ENCODE results near the gene KLHDC4.
"Not testable (repeated sequence)": the region's sequence is repeated elsewhere in the genome, so short reads cannot be mapped to it uniquely, and the experiment has no call there.

KLHDC4 gene

DNA sequence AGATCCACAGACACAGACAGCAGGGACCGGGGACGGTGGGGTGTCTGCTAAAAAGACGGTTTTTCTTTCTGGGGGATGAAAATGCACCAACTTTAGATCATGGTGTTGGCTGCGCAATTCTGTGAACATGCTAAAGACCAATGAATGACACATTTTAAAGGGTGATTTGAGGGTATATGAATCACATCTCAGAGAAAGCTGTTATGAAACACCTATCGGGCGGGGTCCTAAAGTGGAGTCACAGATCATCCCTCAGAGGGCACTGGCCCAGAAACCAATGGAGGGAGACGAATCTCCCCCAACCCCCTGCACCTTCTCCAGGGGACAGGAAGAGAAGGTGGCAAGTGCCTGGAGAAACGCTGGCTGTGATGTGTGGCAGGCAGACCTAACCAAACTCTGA lies 26.0 kb downstream of the KLHDC4 start:
- TF ChIP-seq POLR2A (IDR thresholded peaks at IDR 0.05; ENCODE audit: low read depth, low read length) (no peak), POU2F2 (IDR thresholded peaks at IDR 0.05; ENCODE audit: low read depth, low read length) (no peak), PAX5 (IDR thresholded peaks at IDR 0.05; ENCODE audit: insufficient read depth, low read length, severe bottlenecking) (no peak), POLR2AphosphoS5 (IDR thresholded peaks at IDR 0.05; ENCODE audit: low read depth, low read length) (no peak)

DNA sequence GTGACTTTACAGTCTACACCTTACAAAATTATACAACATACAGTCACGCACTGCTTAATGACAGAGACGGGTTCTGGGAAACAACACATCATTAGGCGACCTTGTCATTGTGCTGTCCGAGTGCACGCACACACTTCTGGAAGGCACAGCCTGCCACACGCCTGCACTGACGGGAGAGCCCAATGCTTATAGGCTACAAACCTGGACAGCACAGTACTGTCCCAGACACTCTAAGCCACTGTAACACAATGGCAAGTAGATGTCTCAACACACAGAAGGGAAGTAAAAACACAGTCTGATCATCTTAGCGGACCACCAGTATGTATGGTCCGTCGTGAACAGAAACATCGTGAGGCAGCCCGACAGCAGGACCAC lies 29.8 kb downstream of the KLHDC4 start:
- DNase-seq (ENCODE audit: insufficient read length, low spot score) (no peak), FAIRE-seq (no peak)
- no peak for TF ChIP-seq POLR2AphosphoS5 (IDR thresholded peaks at IDR 0.05; ENCODE audit: low read depth, low read length)
- no peak for TF ChIP-seq SPI1 (IDR thresholded peaks at IDR 0.05; ENCODE audit: low read depth, low read length)
- no peak for TF ChIP-seq TAF1 (IDR thresholded peaks at IDR 0.05; ENCODE audit: low read depth, low read length)
- no peak for TF ChIP-seq POU2F2 (IDR thresholded peaks at IDR 0.05; ENCODE audit: low read depth, low read length)
- TF ChIP-seq PAX5 (IDR thresholded peaks at IDR 0.05; ENCODE audit: insufficient read depth, low read length, severe bottlenecking) = no peak
- no peak for TF ChIP-seq POLR2A (IDR thresholded peaks at IDR 0.05; ENCODE audit: low read depth, low read length)

More for the DNA sequence above, 26.0 kb downstream of the KLHDC4 start:
- DNase-seq (ENCODE audit: insufficient read length, low spot score) (no peak), FAIRE-seq (no peak)

- FAIRE-seq (no peak), DNase-seq (ENCODE audit: insufficient read length, low spot score) (no peak)
- TF ChIP-seq SPI1 (IDR thresholded peaks at IDR 0.05; ENCODE audit: low read depth, low read length) (no peak), POLR2A (IDR thresholded peaks at IDR 0.05; ENCODE audit: low read depth, low read length) (no peak), PAX5 (IDR thresholded peaks at IDR 0.05; ENCODE audit: insufficient read depth, low read length, severe bottlenecking) (no peak), POU2F2 (IDR thresholded peaks at IDR 0.05; ENCODE audit: low read depth, low read length) (no peak), POLR2AphosphoS5 (IDR thresholded peaks at IDR 0.05; ENCODE audit: low read depth, low read length) (no peak), TAF1 (IDR thresholded peaks at IDR 0.05; ENCODE audit: low read depth, low read length) (no peak)
Measured at GRCh38 chr16:87735270-87736007, 30.3 kb downstream of the KLHDC4 start.

GRCh38 chr16:87734644-87735043 lies 31.1 kb downstream of the KLHDC4 start:
- DNase-seq (ENCODE audit: insufficient read length, low spot score) (no peak), FAIRE-seq (no peak)
- TF ChIP-seq POLR2A (IDR thresholded peaks at IDR 0.05; ENCODE audit: low read depth, low read length) = no peak
- no peak for TF ChIP-seq PAX5 (IDR thresholded peaks at IDR 0.05; ENCODE audit: insufficient read depth, low read length, severe bottlenecking)
- TF ChIP-seq POLR2AphosphoS5 (IDR thresholded peaks at IDR 0.05; ENCODE audit: low read depth, low read length) = no peak
- TF ChIP-seq TAF1 (IDR thresholded peaks at IDR 0.05; ENCODE audit: low read depth, low read length) = no peak
- TF ChIP-seq POU2F2 (IDR thresholded peaks at IDR 0.05; ENCODE audit: low read depth, low read length) = no peak
- TF ChIP-seq SPI1 (IDR thresholded peaks at IDR 0.05; ENCODE audit: low read depth, low read length) = no peak

DNA sequence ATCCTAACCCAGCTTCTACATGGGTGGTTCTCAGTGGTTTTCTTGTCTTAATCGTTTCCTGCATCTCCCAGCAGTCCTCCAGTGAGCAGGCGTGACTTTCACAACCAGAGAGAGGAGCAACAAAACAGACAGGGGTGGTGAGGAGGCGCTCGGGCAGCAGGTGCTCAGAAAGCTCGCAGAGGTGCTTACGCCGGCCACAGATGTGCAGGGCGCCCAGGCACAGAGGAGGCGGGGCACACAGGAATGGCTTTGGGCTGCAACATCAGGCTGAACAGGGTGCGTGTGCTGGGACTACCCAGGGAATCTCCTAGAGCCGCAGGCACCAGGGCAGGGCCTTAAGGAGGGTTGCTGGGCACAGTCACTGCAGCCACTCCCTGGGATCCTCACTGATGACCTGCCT lies 32.6 kb downstream of the KLHDC4 start:
- DNase-seq (ENCODE audit: insufficient read length, low spot score) (no peak), FAIRE-seq (no peak)
- no peak for TF ChIP-seq PAX5 (IDR thresholded peaks at IDR 0.05; ENCODE audit: insufficient read depth, low read length, severe bottlenecking)

DNA sequence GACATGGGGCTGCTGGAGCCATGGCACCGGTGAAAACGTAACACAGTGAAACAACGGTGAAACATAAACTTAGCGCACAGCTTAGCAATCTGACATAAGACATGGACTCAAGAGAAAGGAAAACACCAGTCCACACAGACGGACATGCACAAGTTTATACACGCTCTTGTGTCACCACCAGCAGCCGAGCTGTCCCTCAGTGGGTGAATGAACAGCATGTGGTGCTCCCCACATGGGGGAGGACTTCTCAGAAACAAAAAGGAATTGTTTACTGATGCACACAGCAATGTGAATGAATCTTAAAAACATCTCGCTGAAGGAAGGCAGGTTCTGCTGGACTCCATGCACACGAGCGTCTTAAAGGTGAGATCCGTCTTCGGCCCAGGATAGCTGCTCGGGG lies 34.2 kb downstream of the KLHDC4 start:
- TF ChIP-seq TAF1 (IDR thresholded peaks at IDR 0.05; ENCODE audit: low read depth, low read length) = no peak
- DNase-seq (ENCODE audit: insufficient read length, low spot score) = no peak

GRCh38 chr16:87729266-87729954 lies 36.4 kb downstream of the KLHDC4 start:
- FAIRE-seq (no peak), DNase-seq (ENCODE audit: insufficient read length, low spot score) (no peak)
- TF ChIP-seq SPI1 (IDR thresholded peaks at IDR 0.05; ENCODE audit: low read depth, low read length) (no peak), POLR2A (IDR thresholded peaks at IDR 0.05; ENCODE audit: low read depth, low read length) (no peak), POU2F2 (IDR thresholded peaks at IDR 0.05; ENCODE audit: low read depth, low read length) (no peak), POLR2AphosphoS5 (IDR thresholded peaks at IDR 0.05; ENCODE audit: low read depth, low read length) (no peak), PAX5 (IDR thresholded peaks at IDR 0.05; ENCODE audit: insufficient read depth, low read length, severe bottlenecking) (no peak), TAF1 (IDR thresholded peaks at IDR 0.05; ENCODE audit: low read depth, low read length) (no peak)

More for the DNA sequence above, 34.2 kb downstream of the KLHDC4 start:
- FAIRE-seq = no peak

- FAIRE-seq = no peak
- no peak for DNase-seq (ENCODE audit: insufficient read length, low spot score)
- TF ChIP-seq TAF1 (IDR thresholded peaks at IDR 0.05; ENCODE audit: low read depth, low read length) (no peak), POLR2AphosphoS5 (IDR thresholded peaks at IDR 0.05; ENCODE audit: low read depth, low read length) (no peak), PAX5 (IDR thresholded peaks at IDR 0.05; ENCODE audit: insufficient read depth, low read length, severe bottlenecking) (no peak), SPI1 (IDR thresholded peaks at IDR 0.05; ENCODE audit: low read depth, low read length) (no peak), POLR2A (IDR thresholded peaks at IDR 0.05; ENCODE audit: low read depth, low read length) (no peak), POU2F2 (IDR thresholded peaks at IDR 0.05; ENCODE audit: low read depth, low read length) (no peak)
Measured at GRCh38 chr16:87728026-87728425, 37.8 kb downstream of the KLHDC4 start.

DNA sequence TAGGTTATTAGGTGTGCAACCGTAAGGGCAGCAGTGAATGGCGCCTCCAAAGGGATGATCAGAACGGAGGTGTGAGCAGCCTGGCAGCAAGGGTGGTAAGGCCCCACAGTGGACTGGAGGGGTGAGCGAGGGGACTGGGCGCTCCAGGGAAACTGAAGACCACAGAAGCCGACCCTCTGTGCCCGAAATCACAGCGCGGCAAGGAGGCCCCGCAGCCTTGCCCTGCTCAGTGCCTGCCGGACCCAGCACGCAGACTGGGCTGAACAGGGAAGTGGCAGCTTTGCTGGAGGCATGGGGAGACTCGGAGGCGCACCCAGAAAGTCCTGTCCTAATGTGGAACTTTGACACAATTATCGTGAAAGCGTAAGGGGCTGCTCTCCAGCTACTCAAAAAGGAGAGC lies 38.4 kb downstream of the KLHDC4 start:
- no peak for TF ChIP-seq TAF1 (IDR thresholded peaks at IDR 0.05; ENCODE audit: low read depth, low read length)
- no peak for TF ChIP-seq POU2F2 (IDR thresholded peaks at IDR 0.05; ENCODE audit: low read depth, low read length)
- no peak for TF ChIP-seq PAX5 (IDR thresholded peaks at IDR 0.05; ENCODE audit: insufficient read depth, low read length, severe bottlenecking)
- TF ChIP-seq POLR2A (IDR thresholded peaks at IDR 0.05; ENCODE audit: low read depth, low read length) = no peak
- no peak for TF ChIP-seq POLR2AphosphoS5 (IDR thresholded peaks at IDR 0.05; ENCODE audit: low read depth, low read length)
- TF ChIP-seq SPI1 (IDR thresholded peaks at IDR 0.05; ENCODE audit: low read depth, low read length) = no peak
- no peak for DNase-seq (ENCODE audit: insufficient read length, low spot score)
- FAIRE-seq = no peak

DNA sequence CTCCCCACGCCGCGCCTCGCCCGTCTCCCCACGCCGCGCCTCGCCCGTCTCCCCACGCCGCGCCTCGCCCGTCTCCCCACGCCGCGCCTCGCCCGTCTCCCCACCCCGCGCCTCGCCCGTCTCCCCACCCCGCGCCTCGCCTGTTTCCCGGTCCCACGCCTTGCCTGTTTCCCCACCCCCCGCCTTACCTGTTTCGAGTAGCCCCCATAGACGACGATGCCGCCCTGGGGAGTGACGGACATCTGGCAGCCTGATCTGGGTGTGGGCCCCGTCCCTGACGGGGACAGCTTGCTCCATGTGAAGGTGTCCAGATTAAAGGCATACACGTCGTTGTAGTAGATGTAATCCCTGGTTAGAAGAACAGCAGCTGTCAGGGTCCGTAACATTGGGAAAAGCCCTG lies 39.2 kb downstream of the KLHDC4 start:
- not testable (repeated sequence) for DNase-seq (ENCODE audit: insufficient read length, low spot score); FAIRE-seq

Data from GM12891 (cell line).